GM12864 (cell line): ENCODE measurements around the gene TRERF1.

Experiments
- DNase-seq: peaks from one replicate; pipeline ENCODE4 v3.0.0-alpha.2; 2011; ENCODE audit warnings: low read depth
- H3K4me3 ChIP-seq: 2 replicates; pipeline ENCODE4 v1.5.1; 2011; ENCODE audit warnings: mild to moderate bottlenecking, low read depth, low read length, control low read depth
- TF ChIP-seq, protein P1 (sequence below): IDR thresholded peaks from 2 replicates; pipeline ENCODE4 v1.5.1; 2011; ENCODE audit warnings: low read depth, mild to moderate bottlenecking, moderate library complexity, low read length, control low read depth, inconsistent platforms; ENCODE audit errors: missing control alignments

The TRERF1 gene

DNA sequence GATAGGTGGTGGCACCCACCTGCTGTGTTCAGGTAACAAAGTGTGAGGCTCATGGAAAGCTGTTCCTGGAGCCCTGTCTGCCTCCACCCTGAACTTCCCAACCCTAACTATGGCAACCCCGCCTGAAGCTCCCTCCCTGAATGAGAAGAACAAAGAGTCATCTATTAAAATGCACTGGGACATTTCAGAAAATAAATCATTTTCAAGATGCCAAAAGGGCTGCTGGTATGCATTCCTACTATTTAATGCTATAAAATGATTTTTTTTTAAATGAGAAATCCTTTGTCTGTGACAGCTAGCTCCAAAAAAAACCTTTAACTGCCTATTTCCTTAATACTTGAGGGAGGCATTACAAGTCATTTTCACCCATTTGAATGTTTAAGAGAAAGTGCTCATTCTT is 149.7 kb downstream of the TRERF1 start:
- no peak overlapping the region for H3K4me3 ChIP-seq
- no peak for DNase-seq
- TF ChIP-seq, protein P1, sequence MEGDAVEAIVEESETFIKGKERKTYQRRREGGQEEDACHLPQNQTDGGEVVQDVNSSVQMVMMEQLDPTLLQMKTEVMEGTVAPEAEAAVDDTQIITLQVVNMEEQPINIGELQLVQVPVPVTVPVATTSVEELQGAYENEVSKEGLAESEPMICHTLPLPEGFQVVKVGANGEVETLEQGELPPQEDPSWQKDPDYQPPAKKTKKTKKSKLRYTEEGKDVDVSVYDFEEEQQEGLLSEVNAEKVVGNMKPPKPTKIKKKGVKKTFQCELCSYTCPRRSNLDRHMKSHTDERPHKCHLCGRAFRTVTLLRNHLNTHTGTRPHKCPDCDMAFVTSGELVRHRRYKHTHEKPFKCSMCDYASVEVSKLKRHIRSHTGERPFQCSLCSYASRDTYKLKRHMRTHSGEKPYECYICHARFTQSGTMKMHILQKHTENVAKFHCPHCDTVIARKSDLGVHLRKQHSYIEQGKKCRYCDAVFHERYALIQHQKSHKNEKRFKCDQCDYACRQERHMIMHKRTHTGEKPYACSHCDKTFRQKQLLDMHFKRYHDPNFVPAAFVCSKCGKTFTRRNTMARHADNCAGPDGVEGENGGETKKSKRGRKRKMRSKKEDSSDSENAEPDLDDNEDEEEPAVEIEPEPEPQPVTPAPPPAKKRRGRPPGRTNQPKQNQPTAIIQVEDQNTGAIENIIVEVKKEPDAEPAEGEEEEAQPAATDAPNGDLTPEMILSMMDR: no peak

DNA sequence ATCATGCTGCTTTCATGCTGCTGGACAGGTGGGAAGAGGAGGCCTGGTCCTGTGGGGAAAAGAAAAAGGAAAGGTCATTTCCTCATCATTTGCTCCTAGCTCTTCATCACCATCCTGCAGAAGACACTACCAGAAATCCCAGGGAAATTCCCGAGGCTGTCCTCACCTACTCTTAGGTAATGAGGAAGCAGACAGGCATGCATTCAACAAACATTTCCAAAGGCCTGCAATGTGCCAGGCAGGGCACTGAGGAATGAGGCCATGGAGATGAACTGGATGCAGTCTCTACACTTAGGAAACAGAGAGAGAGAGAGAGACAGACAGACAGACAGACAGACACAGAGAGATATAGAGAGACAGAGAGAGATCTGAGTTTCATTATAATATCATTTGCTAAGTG is 151.0 kb downstream of the TRERF1 start:
- no peak for DNase-seq
- TF ChIP-seq, protein P1: no peak
- H3K4me3 ChIP-seq: no peak overlapping the region

DNA sequence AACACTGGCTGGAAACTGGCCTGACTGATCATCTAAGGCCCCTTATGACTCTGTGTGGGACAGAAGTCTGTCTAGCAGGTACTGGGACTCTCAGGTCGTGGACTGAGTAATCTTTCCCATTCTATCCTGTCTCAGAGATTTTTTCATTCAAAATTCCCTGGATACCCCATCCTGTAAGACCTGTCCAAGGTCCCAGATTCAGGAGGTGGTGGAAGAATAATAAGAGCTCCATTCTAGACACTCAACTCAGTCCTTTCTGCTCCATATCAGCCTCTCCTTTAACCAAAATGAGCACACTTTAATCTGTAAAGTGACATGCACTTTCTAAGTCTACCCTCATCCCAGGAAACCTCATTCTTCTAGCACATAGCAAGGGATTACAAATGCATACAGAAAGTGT is 151.5 kb downstream of the TRERF1 start:
- DNase-seq: no peak
- TF ChIP-seq, protein P1: no peak
- no peak overlapping the region for H3K4me3 ChIP-seq

DNA sequence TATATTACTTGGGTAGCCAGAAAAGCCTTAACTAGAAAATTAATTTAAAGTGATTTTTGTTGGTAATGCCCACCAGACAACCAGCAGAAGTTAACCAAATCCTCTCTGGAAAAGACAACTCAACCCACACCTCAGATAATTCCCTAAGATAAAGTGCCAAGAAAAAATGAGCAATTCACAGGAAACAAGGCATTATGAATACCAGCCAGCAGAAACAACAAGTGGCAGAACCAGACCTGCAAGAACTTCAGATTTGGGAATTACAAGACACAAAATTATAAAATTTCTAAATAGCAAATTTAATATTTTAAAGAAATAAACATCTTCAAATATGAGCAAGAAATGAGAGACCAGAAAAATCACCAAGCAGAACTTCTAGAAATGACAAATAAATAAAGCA is 154.1 kb downstream of the TRERF1 start:
- DNase-seq: no peak
- TF ChIP-seq, protein P1: no peak
- H3K4me3 ChIP-seq: no peak overlapping the region

DNA sequence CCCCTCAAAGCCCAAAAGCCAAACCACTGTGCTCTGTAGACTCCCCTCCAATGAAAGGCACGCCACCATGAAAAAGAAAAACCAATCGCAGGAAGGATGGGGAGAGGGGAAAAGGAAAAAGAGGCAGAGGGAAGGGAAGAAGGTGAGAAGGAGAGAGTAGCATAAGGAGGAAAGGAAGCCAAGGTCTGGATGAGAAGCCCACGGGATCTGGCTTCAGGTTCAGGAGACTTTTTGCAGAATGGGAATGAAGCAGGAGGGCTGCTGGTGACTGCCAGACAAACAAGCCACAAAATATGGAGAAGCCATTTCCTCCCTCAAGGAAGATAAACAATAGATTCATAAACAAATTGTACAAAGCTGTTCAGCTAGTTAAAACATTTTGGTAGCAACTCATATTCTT is 155.1 kb downstream of the TRERF1 start:
- no peak for DNase-seq
- TF ChIP-seq, protein P1: no peak
- H3K4me3 ChIP-seq: no peak overlapping the region

DNA sequence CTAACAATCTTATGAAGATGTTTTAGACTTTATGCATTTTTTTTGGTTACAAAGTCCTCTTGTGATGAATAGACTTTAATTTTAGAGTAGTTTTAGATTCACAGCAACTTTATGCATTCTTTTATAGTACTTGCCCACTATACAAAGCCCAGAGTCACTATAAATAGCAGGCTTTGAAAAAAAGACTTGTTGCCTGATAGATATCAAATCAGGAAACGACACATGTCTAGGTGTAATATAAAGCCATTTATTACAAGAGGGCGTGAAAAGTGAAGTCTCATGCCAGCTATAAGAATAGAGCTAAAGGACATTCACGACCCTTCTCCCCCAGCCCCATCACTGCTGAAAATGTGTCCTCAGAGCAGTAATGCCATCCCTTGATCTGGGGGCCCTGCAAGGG is 156.0 kb downstream of the TRERF1 start:
- TF ChIP-seq, protein P1: no peak
- DNase-seq: no peak
- H3K4me3 ChIP-seq: no peak overlapping the region

DNA sequence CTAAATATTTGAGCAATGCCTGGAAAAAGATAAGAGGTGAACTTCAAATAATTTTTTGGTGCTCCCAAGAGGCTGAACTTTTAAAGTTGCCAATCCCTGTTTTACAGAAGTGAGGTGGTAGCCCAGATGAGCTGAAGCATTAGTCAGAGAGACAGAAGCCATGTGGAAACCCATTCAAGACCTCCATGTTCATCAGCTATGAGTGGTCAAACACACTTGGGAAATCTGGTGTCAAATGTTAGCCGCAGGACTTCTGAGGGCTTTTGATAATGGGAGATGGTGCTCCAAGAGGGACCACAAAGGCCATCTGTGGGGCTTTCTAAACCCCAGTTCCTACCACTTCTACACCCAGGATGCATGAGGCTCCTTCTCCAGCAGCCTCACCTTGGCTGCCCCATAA is 156.5 kb downstream of the TRERF1 start:
- TF ChIP-seq, protein P1: no peak
- H3K4me3 ChIP-seq: no peak overlapping the region
- no peak for DNase-seq
